HEK293 (cell line): ENCODE data around the gene ITGB6.

Source experiments
- CTCF ChIA-PET: fragments of 350-600 bp; formaldehyde crosslinking; extraction: SDS; loops from one replicate; lab custom pipeline; 2021; ENCODE audit warnings: antibody characterized with exemption; lab: Yijun Ruan, JAX
- POLR2A ChIA-PET: fragments of 300-600 bp; formaldehyde crosslinking; extraction: SDS; loops from one replicate; lab custom pipeline; 2020; ENCODE audit warnings: antibody characterized with exemption, inconsistent platforms; lab: Yijun Ruan, JAX
- H3K27ac ChIP-seq: fragments of 200-500 bp; sonication (Bioruptor generic); 2 replicates; pipeline ENCODE4 v1.5.1; 2014; ENCODE audit warnings: low read depth, low read length, control low read depth, inconsistent platforms; ENCODE audit errors: extremely low read depth
- H3K36me3 ChIP-seq, 2 experiments: fragments of 200-500 bp in 1 of 2; sonication (Bioruptor generic) in 1 of 2; 1 replicate in 1 of 2; 2 replicates in 1 of 2; pipeline ENCODE4 v1.5.1; 2014 to 2017; ENCODE audit warnings: inconsistent platforms in 2 of 2, low read length in 2 of 2; ENCODE audit not compliant: control insufficient read depth in 2 of 2, insufficient read depth in 1 of 2
- H3K4me1 ChIP-seq: fragments of 200-500 bp; sonication (Bioruptor generic); 2 replicates; pipeline ENCODE4 v1.5.1; 2014; ENCODE audit warnings: mild to moderate bottlenecking, low read length, inconsistent platforms; ENCODE audit not compliant: control insufficient read depth, insufficient read depth
- H3K4me3 ChIP-seq: 2 replicates; pipeline ENCODE4 v1.5.1; 2011; ENCODE audit warnings: low read depth, mild to moderate bottlenecking, control low read depth, low read length, moderate library complexity
- H3K9me3 ChIP-seq: fragments of 200-500 bp; sonication (Bioruptor generic); 2 replicates; pipeline ENCODE4 v1.5.1; 2014; ENCODE audit warnings: low read depth, low read length, inconsistent platforms; ENCODE audit not compliant: control insufficient read depth, insufficient read depth
- GLI4 ChIP-seq: fragments of 450-650 bp; formaldehyde crosslinking; IDR thresholded peaks from 2 replicates; pipeline ENCODE4 v1.5.1; 2016; ENCODE audit warnings: missing biosample characterization, missing genetic modification characterization
- PRDM1 ChIP-seq: fragments of 450-650 bp; formaldehyde crosslinking; IDR thresholded peaks from 2 replicates; pipeline ENCODE4; 2016; ENCODE audit warnings: missing biosample characterization, missing genetic modification characterization
- SCRT2 ChIP-seq: fragments of 450-650 bp; formaldehyde crosslinking; IDR thresholded peaks from 2 replicates; pipeline ENCODE4 v1.5.1; 2016; ENCODE audit warnings: missing biosample characterization, missing genetic modification characterization
- SP7 ChIP-seq: fragments of 450-650 bp; formaldehyde crosslinking; IDR thresholded peaks from 2 replicates; pipeline ENCODE4 v1.5.1; 2016; ENCODE audit warnings: missing biosample characterization, missing genetic modification characterization
- TRIM28 ChIP-seq: IDR thresholded peaks from 2 replicates; pipeline ENCODE4 v1.6.1; 2011; ENCODE audit warnings: low read length, control low read depth, borderline replicate concordance
- ZBTB17 ChIP-seq: fragments of 450-650 bp; formaldehyde crosslinking; IDR thresholded peaks from 2 replicates; pipeline ENCODE4 v1.5.1; 2016; ENCODE audit warnings: missing biosample characterization, missing genetic modification characterization
- ZFP69B ChIP-seq: fragments of 450-650 bp; formaldehyde crosslinking; IDR thresholded peaks from 2 replicates; pipeline ENCODE4 v1.5.1; 2016; ENCODE audit warnings: missing biosample characterization, missing genetic modification characterization
- ZIC2 ChIP-seq: fragments of 450-650 bp; formaldehyde crosslinking; IDR thresholded peaks from 2 replicates; pipeline ENCODE4 v1.5.1; 2016; ENCODE audit warnings: missing biosample characterization, missing genetic modification characterization
- ZNF2 ChIP-seq: fragments of 450-650 bp; formaldehyde crosslinking; IDR thresholded peaks from 2 replicates; pipeline ENCODE4 v1.5.1; 2016; ENCODE audit warnings: missing biosample characterization, missing genetic modification characterization
- ZNF274 ChIP-seq, 2 experiments: fragments of 200-500 bp in 1 of 2; fragments of 450-650 bp in 1 of 2; sonication (Bioruptor generic) in 1 of 2; formaldehyde crosslinking in 1 of 2; IDR thresholded peaks; 2 replicates each; pipeline versions ENCODE4 v1.5.1 to v1.6.1; 2014 to 2016; ENCODE audit warnings: borderline replicate concordance in 1 of 2, inconsistent platforms in 1 of 2, low read length in 1 of 2, missing biosample characterization in 1 of 2, missing genetic modification characterization in 1 of 2
- ZNF335 ChIP-seq: fragments of 450-650 bp; formaldehyde crosslinking; conservative IDR thresholded peaks from 2 replicates; pipeline ENCODE4 v1.5.1; 2016; ENCODE audit warnings: missing biosample characterization, missing genetic modification characterization
- ZNF366 ChIP-seq: fragments of 450-650 bp; formaldehyde crosslinking; conservative IDR thresholded peaks from 2 replicates; pipeline ENCODE4 v1.5.1; 2016; ENCODE audit warnings: missing biosample characterization, missing genetic modification characterization
- ZNF416 ChIP-seq: fragments of 450-650 bp; formaldehyde crosslinking; IDR thresholded peaks from 2 replicates; pipeline ENCODE4 v1.5.1; 2016; ENCODE audit warnings: missing biosample characterization, missing genetic modification characterization
- ZNF600 ChIP-seq: fragments of 450-650 bp; formaldehyde crosslinking; IDR thresholded peaks from 2 replicates; pipeline ENCODE4 v1.5.1; 2016; ENCODE audit warnings: missing biosample characterization, missing genetic modification characterization
- ZNF629 ChIP-seq: fragments of 450-650 bp; formaldehyde crosslinking; IDR thresholded peaks from 2 replicates; pipeline ENCODE4 v1.5.1; 2017; ENCODE audit warnings: missing biosample characterization, missing genetic modification characterization
- ZNF654 ChIP-seq: fragments of 450-650 bp; formaldehyde crosslinking; IDR thresholded peaks from 2 replicates; pipeline ENCODE4 v1.5.1; 2016; ENCODE audit warnings: low read depth, missing biosample characterization, missing genetic modification characterization
- ZNF660 ChIP-seq: fragments of 450-650 bp; IDR thresholded peaks from 2 replicates; pipeline ENCODE4 v1.5.1; 2018; ENCODE audit warnings: missing biosample characterization, mild to moderate bottlenecking, missing genetic modification characterization
- TF ChIP-seq, protein P1 (sequence below): fragments of 450-650 bp; formaldehyde crosslinking; IDR thresholded peaks from 2 replicates; pipeline ENCODE4 v1.5.1; 2016; ENCODE audit warnings: missing biosample characterization, missing genetic modification characterization
- TF ChIP-seq, protein P2 (sequence below): fragments of 450-650 bp; formaldehyde crosslinking; conservative IDR thresholded peaks from 2 replicates; pipeline ENCODE4 v1.5.1; 2016; ENCODE audit warnings: low read depth, missing biosample characterization, missing genetic modification characterization
- TF ChIP-seq, protein P3 (sequence below): fragments of 450-650 bp; formaldehyde crosslinking; IDR thresholded peaks from 2 replicates; pipeline ENCODE4 v1.5.1; 2016; ENCODE audit warnings: missing biosample characterization, missing genetic modification characterization

Gene ITGB6

DNA sequence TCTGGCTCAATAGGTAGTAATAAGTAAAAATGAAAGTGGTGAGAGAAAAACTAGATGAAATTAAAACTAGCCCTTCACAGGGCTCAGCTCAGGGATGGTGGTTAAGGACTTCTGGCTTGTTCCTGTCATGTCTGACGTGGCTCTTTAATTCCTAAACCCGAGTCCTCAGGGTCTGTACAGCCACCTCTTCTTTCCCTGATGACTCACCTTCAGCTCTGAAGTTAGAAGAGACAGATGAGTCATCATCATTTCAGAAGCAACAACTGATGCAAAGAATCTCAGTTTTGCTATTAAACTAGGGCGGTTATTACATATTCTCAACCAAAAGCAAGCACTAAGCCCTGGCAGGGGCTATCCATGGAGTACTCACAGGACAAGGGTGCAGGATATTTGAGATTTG lies 24.0 kb upstream of the ITGB6 start:
- H3K9me3 ChIP-seq = no peaks in the 10 kb centered on the region
- no peaks in the 10 kb centered on the region for H3K36me3 ChIP-seq
- CTCF ChIA-PET = no interaction called here
- H3K4me3 ChIP-seq = no peak overlapping the region
- peaks cover 5% of the 10 kb centered on the region for H3K4me1 ChIP-seq
- POLR2A ChIA-PET = interaction anchor here (1.6 kb wide), 2 partner anchors 17 to 46 kb away, joined by 3 to 6 read pairs; no protein-coding TSS in a partner anchor
- peak; percentile 63; the same call in 1 of the 2 replicates for TF ChIP-seq ZNF366
- peak; percentile 83; the same call in 1 of the 2 replicates for TF ChIP-seq TRIM28
- TF ChIP-seq ZNF274 (IDR thresholded peaks at IDR 0.05; ENCODE audit: low read length) = no peak
- TF ChIP-seq ZNF274 (tag by site-specific recombination; IDR thresholded peaks at IDR 0.05; ENCODE audit: borderline replicate concordance) = no peak
- no peak for TF ChIP-seq ZNF654 (tag by site-specific recombination)
- peak; percentile 72 for TF ChIP-seq ZNF629 (tag by site-specific recombination)
- TF ChIP-seq, protein P1, sequence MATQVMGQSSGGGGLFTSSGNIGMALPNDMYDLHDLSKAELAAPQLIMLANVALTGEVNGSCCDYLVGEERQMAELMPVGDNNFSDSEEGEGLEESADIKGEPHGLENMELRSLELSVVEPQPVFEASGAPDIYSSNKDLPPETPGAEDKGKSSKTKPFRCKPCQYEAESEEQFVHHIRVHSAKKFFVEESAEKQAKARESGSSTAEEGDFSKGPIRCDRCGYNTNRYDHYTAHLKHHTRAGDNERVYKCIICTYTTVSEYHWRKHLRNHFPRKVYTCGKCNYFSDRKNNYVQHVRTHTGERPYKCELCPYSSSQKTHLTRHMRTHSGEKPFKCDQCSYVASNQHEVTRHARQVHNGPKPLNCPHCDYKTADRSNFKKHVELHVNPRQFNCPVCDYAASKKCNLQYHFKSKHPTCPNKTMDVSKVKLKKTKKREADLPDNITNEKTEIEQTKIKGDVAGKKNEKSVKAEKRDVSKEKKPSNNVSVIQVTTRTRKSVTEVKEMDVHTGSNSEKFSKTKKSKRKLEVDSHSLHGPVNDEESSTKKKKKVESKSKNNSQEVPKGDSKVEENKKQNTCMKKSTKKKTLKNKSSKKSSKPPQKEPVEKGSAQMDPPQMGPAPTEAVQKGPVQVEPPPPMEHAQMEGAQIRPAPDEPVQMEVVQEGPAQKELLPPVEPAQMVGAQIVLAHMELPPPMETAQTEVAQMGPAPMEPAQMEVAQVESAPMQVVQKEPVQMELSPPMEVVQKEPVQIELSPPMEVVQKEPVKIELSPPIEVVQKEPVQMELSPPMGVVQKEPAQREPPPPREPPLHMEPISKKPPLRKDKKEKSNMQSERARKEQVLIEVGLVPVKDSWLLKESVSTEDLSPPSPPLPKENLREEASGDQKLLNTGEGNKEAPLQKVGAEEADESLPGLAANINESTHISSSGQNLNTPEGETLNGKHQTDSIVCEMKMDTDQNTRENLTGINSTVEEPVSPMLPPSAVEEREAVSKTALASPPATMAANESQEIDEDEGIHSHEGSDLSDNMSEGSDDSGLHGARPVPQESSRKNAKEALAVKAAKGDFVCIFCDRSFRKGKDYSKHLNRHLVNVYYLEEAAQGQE (tag by site-specific recombination) = no peak
- no peak for TF ChIP-seq ZNF2
- TF ChIP-seq, protein P2, sequence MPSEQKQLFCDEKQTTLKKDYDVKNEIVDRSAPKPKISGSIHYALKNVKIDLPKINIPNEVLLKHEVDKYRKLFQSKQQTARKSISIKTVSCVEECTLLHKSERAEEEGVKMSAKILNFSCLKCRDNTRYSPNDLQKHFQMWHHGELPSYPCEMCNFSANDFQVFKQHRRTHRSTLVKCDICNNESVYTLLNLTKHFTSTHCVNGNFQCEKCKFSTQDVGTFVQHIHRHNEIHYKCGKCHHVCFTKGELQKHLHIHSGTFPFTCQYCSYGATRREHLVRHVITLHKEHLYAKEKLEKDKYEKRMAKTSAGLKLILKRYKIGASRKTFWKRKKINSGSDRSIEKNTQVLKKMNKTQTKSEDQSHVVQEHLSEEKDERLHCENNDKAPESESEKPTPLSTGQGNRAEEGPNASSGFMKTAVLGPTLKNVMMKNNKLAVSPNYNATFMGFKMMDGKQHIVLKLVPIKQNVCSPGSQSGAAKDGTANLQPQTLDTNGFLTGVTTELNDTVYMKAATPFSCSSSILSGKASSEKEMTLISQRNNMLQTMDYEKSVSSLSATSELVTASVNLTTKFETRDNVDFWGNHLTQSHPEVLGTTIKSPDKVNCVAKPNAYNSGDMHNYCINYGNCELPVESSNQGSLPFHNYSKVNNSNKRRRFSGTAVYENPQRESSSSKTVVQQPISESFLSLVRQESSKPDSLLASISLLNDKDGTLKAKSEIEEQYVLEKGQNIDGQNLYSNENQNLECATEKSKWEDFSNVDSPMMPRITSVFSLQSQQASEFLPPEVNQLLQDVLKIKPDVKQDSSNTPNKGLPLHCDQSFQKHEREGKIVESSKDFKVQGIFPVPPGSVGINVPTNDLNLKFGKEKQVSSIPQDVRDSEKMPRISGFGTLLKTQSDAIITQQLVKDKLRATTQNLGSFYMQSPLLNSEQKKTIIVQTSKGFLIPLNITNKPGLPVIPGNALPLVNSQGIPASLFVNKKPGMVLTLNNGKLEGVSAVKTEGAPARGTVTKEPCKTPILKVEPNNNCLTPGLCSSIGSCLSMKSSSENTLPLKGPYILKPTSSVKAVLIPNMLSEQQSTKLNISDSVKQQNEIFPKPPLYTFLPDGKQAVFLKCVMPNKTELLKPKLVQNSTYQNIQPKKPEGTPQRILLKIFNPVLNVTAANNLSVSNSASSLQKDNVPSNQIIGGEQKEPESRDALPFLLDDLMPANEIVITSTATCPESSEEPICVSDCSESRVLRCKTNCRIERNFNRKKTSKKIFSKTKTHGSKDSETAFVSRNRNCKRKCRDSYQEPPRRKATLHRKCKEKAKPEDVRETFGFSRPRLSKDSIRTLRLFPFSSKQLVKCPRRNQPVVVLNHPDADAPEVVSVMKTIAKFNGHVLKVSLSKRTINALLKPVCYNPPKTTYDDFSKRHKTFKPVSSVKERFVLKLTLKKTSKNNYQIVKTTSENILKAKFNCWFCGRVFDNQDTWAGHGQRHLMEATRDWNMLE (tag by site-specific recombination) = peak; percentile 31; the same call in 1 of the 2 replicates
- TF ChIP-seq PRDM1 = 0 out of 2 replicates have a peak, but pooled peaks have one; percentile 33
- 0 out of 2 replicates have a peak, but pooled peaks have one; percentile 21 for TF ChIP-seq ZBTB17
- TF ChIP-seq ZNF660 (tag by site-specific recombination) = peak; percentile 92
- no peak for TF ChIP-seq GLI4 (tag by site-specific recombination)
- peak; percentile 74 for TF ChIP-seq ZNF600 (tag by site-specific recombination)
- TF ChIP-seq SP7 (tag by site-specific recombination) = peak; percentile 55; the same call in 1 of the 2 replicates
- TF ChIP-seq, protein P3, sequence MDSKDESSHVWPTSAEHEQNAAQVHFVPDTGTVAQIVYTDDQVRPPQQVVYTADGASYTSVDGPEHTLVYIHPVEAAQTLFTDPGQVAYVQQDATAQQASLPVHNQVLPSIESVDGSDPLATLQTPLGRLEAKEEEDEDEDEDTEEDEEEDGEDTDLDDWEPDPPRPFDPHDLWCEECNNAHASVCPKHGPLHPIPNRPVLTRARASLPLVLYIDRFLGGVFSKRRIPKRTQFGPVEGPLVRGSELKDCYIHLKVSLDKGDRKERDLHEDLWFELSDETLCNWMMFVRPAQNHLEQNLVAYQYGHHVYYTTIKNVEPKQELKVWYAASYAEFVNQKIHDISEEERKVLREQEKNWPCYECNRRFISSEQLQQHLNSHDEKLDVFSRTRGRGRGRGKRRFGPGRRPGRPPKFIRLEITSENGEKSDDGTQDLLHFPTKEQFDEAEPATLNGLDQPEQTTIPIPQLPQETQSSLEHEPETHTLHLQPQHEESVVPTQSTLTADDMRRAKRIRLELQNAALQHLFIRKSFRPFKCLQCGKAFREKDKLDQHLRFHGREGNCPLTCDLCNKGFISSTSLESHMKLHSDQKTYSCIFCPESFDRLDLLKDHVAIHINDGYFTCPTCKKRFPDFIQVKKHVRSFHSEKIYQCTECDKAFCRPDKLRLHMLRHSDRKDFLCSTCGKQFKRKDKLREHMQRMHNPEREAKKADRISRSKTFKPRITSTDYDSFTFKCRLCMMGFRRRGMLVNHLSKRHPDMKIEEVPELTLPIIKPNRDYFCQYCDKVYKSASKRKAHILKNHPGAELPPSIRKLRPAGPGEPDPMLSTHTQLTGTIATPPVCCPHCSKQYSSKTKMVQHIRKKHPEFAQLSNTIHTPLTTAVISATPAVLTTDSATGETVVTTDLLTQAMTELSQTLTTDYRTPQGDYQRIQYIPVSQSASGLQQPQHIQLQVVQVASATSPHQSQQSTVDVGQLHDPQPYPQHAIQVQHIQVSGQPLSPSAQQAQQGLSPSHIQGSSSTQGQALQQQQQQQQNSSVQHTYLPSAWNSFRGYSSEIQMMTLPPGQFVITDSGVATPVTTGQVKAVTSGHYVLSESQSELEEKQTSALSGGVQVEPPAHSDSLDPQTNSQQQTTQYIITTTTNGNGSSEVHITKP (tag by site-specific recombination) = 0 out of 2 replicates have a peak, but pooled peaks have one; percentile 23
- no peak for TF ChIP-seq ZFP69B (tag by site-specific recombination)
- TF ChIP-seq ZIC2 = no peak
- TF ChIP-seq SCRT2 (tag by site-specific recombination) = peak; percentile 81
- TF ChIP-seq ZNF335 (tag by site-specific recombination) = peak; percentile 69
- TF ChIP-seq ZNF416 (tag by site-specific recombination) = no peak
- no peak overlapping the region for H3K27ac ChIP-seq
